Non-pigmented ciliary epithelial cell (primary cell): ENCODE measurements around the gene KNL1.
A peak's percentile ranks its signal among the peaks of the same experiment; 100 is the strongest.
"Not testable (repeated sequence)": the region's sequence is repeated elsewhere in the genome, so short reads cannot be mapped to it uniquely, and the experiment has no call there.

Experiments
- DNase-seq: peaks from one replicate; pipeline ENCODE4 v3.0.0-alpha.2; 2010; ENCODE audit warnings: low read depth

KNL1 gene

GRCh38 chr15:40664909-40665308 lies 70.9 kb downstream of the KNL1 start:
- DNase-seq = no peak

- DNase-seq = not testable (repeated sequence)
These were observed 82.2 kb downstream of the KNL1 start for GRCh38 chr15:40676290-40676689.

GRCh38 chr15:40676906-40677305 lies 82.9 kb downstream of the KNL1 start:
- not testable (repeated sequence) for DNase-seq

GRCh38 chr15:40680151-40680550 lies 86.1 kb downstream of the KNL1 start:
- no peak for DNase-seq

- DNase-seq = not testable (repeated sequence)
These were observed 86.9 kb downstream of the KNL1 start for GRCh38 chr15:40680959-40681358.

GRCh38 chr15:40684381-40684780 lies 90.3 kb downstream of the KNL1 start:
- no peak for DNase-seq

GRCh38 chr15:40685376-40685775 lies 91.3 kb downstream of the KNL1 start:
- no peak for DNase-seq

- no peak for DNase-seq
These were observed 95.1 kb downstream of the KNL1 start for GRCh38 chr15:40688932-40689799.

- DNase-seq = no peak
These were observed 97.7 kb downstream of the KNL1 start for GRCh38 chr15:40691737-40692136.

GRCh38 chr15:40693904-40694687 lies 100.0 kb downstream of the KNL1 start:
- DNase-seq = no peak

- peak; percentile 81 for DNase-seq
These were observed 100.8 kb downstream of the KNL1 start, which contains the start of gene RAD51 for GRCh38 chr15:40694688-40695468. Gene RAD51 (plus strand): TSS chr15:40695174. CDS start chr15:40698759, 3,585 bp downstream.

GRCh38 chr15:40695469-40695890 lies 101.4 kb downstream of the KNL1 start:
- DNase-seq = no peak

GRCh38 chr15:40696228-40696627 lies 102.2 kb downstream of the KNL1 start:
- no peak for DNase-seq

- DNase-seq = no peak
These were observed 103.9 kb downstream of the KNL1 start for GRCh38 chr15:40697916-40698315.

- DNase-seq = no peak
These were observed 108.0 kb downstream of the KNL1 start for GRCh38 chr15:40702077-40702476.

- DNase-seq = no peak
These were observed 112.1 kb downstream of the KNL1 start for GRCh38 chr15:40706121-40706520.
